A549 treated with RU486 at 1 μM for 4 hours (cell line): ENCODE data around the gene TRABD. TPM values are rescaled to one million over a fixed set of nuclear protein-coding genes. Genes with fewer than 3 reads are reported as not detected.

Experiments used
- total RNA-seq: library from RNA; stranded (reverse); fragments of 200-300 nt; extraction: Qiagen RNA extraction; gene quantifications from 5 replicates; pipeline ENCODE4 v1.2.3, GENCODE V29; 2022; ENCODE audit warnings: low read depth

TRABD gene, protein sequence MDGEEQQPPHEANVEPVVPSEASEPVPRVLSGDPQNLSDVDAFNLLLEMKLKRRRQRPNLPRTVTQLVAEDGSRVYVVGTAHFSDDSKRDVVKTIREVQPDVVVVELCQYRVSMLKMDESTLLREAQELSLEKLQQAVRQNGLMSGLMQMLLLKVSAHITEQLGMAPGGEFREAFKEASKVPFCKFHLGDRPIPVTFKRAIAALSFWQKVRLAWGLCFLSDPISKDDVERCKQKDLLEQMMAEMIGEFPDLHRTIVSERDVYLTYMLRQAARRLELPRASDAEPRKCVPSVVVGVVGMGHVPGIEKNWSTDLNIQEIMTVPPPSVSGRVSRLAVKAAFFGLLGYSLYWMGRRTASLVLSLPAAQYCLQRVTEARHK
- total RNA-seq: 21.0 to 39.4 TPM (median 33.3 TPM) in 5 replicates

DNA sequence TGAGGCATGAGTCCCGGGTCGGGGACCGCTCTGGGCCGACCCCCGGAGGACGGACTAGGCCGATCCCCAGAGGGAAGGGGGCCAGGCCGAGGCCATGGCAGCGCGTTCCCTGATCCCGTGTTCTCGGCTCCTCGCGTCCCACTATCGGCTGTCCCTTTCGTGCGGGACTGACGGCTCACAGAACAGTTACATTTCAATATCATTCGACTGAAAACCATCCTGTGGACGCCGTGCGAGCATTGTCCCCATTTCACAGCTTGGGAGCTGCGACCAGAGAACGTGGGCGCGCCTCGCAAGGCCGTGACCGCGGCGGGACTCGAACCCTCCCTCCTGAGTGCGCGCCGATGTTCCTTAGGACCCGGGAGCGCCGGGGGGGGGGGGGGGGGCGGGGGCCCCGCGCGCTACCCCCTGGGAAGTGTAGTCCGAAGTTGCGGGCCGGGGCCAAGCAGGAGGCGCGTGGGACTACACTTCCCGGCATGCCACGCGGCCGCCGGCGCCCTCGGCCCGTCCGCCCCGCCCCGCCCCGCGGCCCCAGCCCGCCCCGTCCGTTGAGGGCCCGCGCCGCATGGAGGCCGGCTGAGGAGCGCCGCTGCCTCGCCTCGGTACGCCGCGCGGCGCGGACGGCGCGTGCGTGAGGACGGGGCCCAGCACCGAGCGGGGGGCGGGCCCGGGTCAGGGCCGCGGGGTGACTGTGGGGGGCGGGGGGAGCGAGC lies at the start of gene TRABD:
Gene TRABD, plus strand, starts transcription at position 539 of the 713 bp plus-strand sequence. CDS start 7,148 bp downstream, outside the sequence.

DNA sequence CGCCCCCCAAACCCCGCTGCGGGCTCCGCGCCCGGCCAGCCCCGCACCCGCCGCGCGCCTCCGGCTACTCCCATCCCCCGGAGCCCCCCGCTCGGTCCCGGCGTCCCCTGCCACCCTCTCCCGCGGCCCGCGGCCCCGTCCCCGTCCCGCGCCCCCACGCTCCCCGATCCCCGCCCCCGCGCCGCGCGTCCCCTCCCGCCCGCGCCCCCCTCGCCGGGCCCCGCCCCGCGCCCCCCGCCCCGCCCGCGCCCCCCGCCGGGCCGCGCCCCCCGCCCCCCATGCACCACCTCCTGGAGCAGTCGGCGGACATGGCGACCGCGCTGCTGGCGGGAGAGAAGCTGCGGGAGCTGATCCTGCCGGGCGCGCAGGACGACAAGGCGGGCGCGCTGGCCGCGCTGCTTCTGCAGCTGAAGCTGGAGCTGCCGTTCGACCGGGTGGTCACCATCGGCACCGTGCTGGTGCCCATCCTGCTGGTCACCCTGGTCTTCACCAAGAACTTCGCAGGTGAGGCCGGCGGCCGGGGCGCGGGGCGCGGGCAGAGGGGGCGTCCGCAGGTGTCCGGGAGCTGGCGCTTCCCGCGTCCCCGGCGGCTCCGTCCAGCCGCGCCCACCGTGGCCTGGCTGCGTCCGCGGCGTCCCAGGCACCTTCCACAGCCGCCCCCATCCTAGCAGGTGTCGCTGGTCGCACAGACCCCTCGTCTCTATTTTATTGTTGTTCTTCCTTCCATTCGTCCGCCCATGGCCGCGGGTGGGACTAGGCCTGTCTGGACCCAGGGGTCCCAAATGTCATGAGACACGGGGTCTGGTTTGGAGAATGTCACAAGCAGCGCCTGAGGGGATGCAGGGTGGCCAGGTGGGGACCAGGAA lies 15.0 kb upstream of the TRABD start, which contains the start of gene PANX2:
Gene PANX2, plus strand, starts transcription at position 279 of the 866 bp plus-strand sequence. Its CDS starts 0 bp downstream, at position 279.

DNA sequence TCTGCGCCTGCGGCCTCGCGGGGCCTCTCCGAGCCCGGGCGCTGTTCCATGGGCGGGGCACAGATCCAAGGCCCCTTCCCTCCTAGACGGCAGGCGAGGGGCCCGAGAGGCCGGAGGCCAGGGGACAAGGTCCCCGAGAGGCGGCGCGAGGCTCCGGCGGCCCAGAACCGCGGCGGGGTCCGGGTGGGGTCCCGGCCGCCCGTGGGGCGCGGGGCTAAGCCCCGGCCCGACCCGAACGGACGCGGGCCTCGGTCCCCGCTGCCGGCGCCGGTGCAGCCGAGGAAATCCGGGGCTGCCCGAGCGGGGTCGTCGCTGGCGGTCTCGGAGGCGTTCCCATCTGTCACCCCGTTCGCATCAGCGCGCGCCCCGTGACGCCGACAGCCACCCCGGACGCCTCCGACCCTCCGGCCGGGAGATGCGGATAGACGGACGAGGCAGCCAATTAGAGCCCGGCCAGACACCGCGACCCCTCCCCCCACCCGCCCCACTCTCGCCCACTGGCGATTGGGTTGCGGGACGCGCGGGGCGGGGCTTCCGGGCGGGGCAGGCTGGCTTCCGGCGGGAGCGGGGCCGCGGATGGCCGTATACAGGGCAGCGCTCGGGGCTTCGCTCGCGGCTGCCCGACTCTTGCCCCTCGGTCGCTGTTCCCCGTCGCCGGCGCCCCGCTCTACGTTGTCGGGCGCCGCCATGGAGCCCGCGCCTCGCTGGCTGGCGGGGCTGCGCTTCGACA lies 14.9 kb downstream of the TRABD start, which contains the start of gene SELENOO:
Gene SELENOO, plus strand, starts transcription at position 551 of the 730 bp plus-strand sequence. Its CDS starts 26 bp downstream, at position 577.

DNA sequence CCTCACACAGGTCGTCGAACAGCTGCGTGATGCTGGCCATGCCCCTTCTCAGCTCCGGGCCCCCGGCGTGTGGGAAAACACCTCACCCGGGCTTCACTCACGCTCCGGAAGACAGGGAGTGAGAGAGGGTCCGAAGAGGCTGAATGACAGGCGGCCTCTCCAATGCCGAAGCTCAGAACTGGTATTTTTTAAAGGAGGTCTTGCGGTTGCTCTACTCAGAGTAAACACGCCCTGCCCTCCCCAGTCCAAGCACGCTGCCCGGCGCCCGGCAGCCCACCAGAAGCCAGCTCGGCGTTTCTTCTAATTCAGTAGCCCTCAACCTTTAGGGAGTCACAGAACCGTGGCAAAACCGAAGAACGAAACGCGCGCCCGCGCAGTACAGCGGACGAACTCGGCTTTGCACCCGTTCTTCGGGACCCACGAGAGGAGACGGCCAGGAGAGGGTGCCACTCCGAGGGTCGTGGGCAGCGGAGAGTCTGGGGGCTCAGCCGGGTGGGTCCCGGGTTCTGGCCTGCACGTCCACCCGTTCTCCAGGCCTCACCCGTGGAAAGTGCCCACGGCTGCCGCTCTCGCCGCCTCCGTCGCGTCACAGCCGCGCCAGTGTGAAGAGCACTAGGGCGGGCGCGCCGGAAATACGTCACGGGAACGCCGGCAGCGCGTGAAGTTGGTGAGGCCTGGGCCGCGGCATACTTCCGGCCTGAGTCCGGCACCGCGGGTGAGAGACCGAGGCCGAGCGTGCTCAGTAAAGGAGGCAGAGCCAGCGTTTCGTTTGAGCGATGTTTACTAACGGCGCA lies 58.9 kb downstream of the TRABD start, which contains the start of gene TUBGCP6:
Gene TUBGCP6, minus strand, starts transcription at position 604 of the 794 bp plus-strand sequence. Its CDS starts 564 bp downstream, at position 40.

Other genes with a start within 250 kb of the TRABD start
- gene PIM3, start 225.1 kb upstream of the TRABD start, total RNA-seq: 21.6 to 43.2 TPM (median 37.1 TPM) in 5 replicates
- gene IL17REL, start 173.1 kb upstream of the TRABD start, total RNA-seq: 0.02 TPM in 1 of 5 replicates, not detected in the others
- gene TTLL8, start 127.6 kb upstream of the TRABD start, total RNA-seq: not detected in 5 replicates
- 0.05 to 0.06 TPM in 2 of 5 replicates, not detected in the others for gene MLC1, start 100.5 kb upstream of the TRABD start, total RNA-seq
- gene MOV10L1, start 95.9 kb upstream of the TRABD start, total RNA-seq: not detected in 5 replicates
- 5.7 to 8.5 TPM (median 6.9 TPM) in 5 replicates for gene PANX2, start 15.2 kb upstream of the TRABD start, total RNA-seq
- gene SELENOO, start 15.1 kb downstream of the TRABD start, total RNA-seq: 12.7 to 21.3 TPM (median 18.0 TPM) in 5 replicates
- 5.7 to 11.4 TPM (median 9.5 TPM) in 5 replicates for gene TUBGCP6, start 59.1 kb downstream of the TRABD start, total RNA-seq
- gene HDAC10, start 65.4 kb downstream of the TRABD start, total RNA-seq: 6.3 to 11.7 TPM (median 9.3 TPM) in 5 replicates
- gene MAPK12, start 75.8 kb downstream of the TRABD start, total RNA-seq: 17.6 to 25.8 TPM (median 22.1 TPM) in 5 replicates
- gene MAPK11, start 84.5 kb downstream of the TRABD start, total RNA-seq: 4.2 to 7.2 TPM (median 6.6 TPM) in 5 replicates
- 85.8 to 126 TPM (median 108 TPM) in 5 replicates for gene PLXNB2, start 121.7 kb downstream of the TRABD start, total RNA-seq
- gene DENND6B, start 141.1 kb downstream of the TRABD start, total RNA-seq: 2.1 to 3.3 TPM (median 2.7 TPM) in 5 replicates
- gene PPP6R2, start 157.4 kb downstream of the TRABD start, total RNA-seq: 9.1 to 13.3 TPM (median 12.2 TPM) in 5 replicates